Lung (tissue), 12 donors: ENCODE results near the gene MSANTD3. TPM values are rescaled to one million over a fixed set of nuclear protein-coding genes. Genes with fewer than 3 reads are reported as not detected.

Experiments used
- ATAC-seq: fragments of 200-7000 bp; cut with Tn5 transposase; one replicate; pipeline ENCODE4 v1.9.1; 2020; ENCODE audit warnings: moderate number of reproducible peaks; ENCODE audit not compliant: insufficient read depth, low FRiP score
- DNase-seq, 3 donors: peaks; one replicate each; pipeline ENCODE4 v3.0.0-alpha.2; 2013 to 2017
- H3K27ac ChIP-seq, 2 donors: one replicate each; pipeline ENCODE4 v1.5.1; 2013; ENCODE audit warnings: mild to moderate bottlenecking in 2 of 2, moderate library complexity in 2 of 2, control low read depth in 1 of 2, inconsistent platforms in 1 of 2, low read depth in 1 of 2, low read length in 1 of 2
- H3K27me3 ChIP-seq, 3 donors: one replicate each; pipeline ENCODE4 v1.5.1; 2013; ENCODE audit warnings: low read length in 2 of 3; ENCODE audit not compliant: control insufficient read depth in 3 of 3, insufficient read depth in 3 of 3
- H3K36me3 ChIP-seq, 4 donors: one replicate each; pipeline ENCODE4 v1.5.1; 2013; ENCODE audit warnings: low read length in 4 of 4, mild to moderate bottlenecking in 1 of 4, moderate library complexity in 1 of 4; ENCODE audit not compliant: control insufficient read depth in 4 of 4, insufficient read depth in 4 of 4
- H3K4me1 ChIP-seq, 5 donors: one replicate each; pipeline ENCODE4 v1.5.1; 2013; ENCODE audit warnings: low read length in 5 of 5, mild to moderate bottlenecking in 2 of 5, moderate library complexity in 1 of 5; ENCODE audit not compliant: control insufficient read depth in 5 of 5, insufficient read depth in 5 of 5
- H3K4me3 ChIP-seq: one replicate; pipeline ENCODE4 v1.5.1; 2013; ENCODE audit warnings: mild to moderate bottlenecking, control low read depth, moderate library complexity
- H3K9ac ChIP-seq, 2 donors: one replicate each; pipeline ENCODE4 v1.5.1; 2013; ENCODE audit warnings: low read length in 2 of 2, control low read depth in 1 of 2; ENCODE audit not compliant: insufficient read depth in 1 of 2
- H3K9me3 ChIP-seq, 4 donors: one replicate each; pipeline ENCODE4 v1.5.1; 2013; ENCODE audit warnings: low read length in 3 of 4, mild to moderate bottlenecking in 1 of 4, moderate library complexity in 1 of 4; ENCODE audit not compliant: control insufficient read depth in 4 of 4, insufficient read depth in 3 of 4
- CTCF ChIP-seq: IDR thresholded peaks from 2 replicates; pipeline ENCODE4 v1.5.1; 2012; ENCODE audit warnings: mild to moderate bottlenecking; ENCODE audit errors: control extremely low read depth, extremely low read depth
- WGBS, 2 donors: extraction: QIAGEN DNeasy Blood & Tissue Kit; methylation state at CpG; one replicate each; pipeline ENCODE4 v1.1.7; 2013; 5-methylcytosine and 5-hydroxymethylcytosine counted together
- polyA plus RNA-seq, 2 donors: library from polyadenylated mRNA; stranded (reverse); fragments of 200-250 nt; gene quantifications; one replicate each; pipeline ENCODE4 v1.2.1, GENCODE V29; 2013
- total RNA-seq, 2 donors: library from RNA; depleted of rRNA in 1 of 2; stranded (reverse); fragments of >200 nt in 1 of 2; gene quantifications; one replicate each; pipeline ENCODE4 v1.2.1, GENCODE V29; 2014 to 2021
- donor health status: control.
- donor health status: control.
- donor health status: Bipolar disorder and iron deficiency.
- donor health status: healthy.
- donor health status: DM: yes; HTN: yes; CAD: no.

Gene MSANTD3
- total and polyA plus RNA-seq, 4 donors = 17.5 to 23.8 (median 17.8) TPM

- H3K27ac ChIP-seq = no peak overlapping the region
- no peak overlapping the region for H3K4me3 ChIP-seq
- TF ChIP-seq CTCF = no peak
- no peaks in the 10 kb centered on the region for H3K27me3 ChIP-seq
- 88 to 96% methylated on average over 2 of the region's 2 CpGs for WGBS, 2 donors
- H3K4me1 ChIP-seq = peaks cover 0 to 2% (median 0%) of the 10 kb centered on the region in 5 donors
- no peak overlapping the region for H3K9ac ChIP-seq
- no peaks in the 10 kb centered on the region for H3K9me3 ChIP-seq
- ATAC-seq = no peak
- no peaks in the 10 kb centered on the region for H3K36me3 ChIP-seq
- no peak for DNase-seq
Observed at GRCh38 chr9:100479820-100480219, 52.9 kb downstream of the MSANTD3 start.

- ATAC-seq (no peak), DNase-seq (no peak)
- no peak overlapping the region for H3K4me3 ChIP-seq
- no peaks in the 10 kb centered on the region for H3K4me1 ChIP-seq
- 71 to 82% methylated on average over 1 of the region's 1 CpG for WGBS, 2 donors
- TF ChIP-seq CTCF = no peak
- no peaks in the 10 kb centered on the region for H3K9me3 ChIP-seq
- no peaks in the 10 kb centered on the region for H3K27me3 ChIP-seq
- H3K36me3 ChIP-seq = no peaks in the 10 kb centered on the region
- no peak overlapping the region for H3K9ac ChIP-seq
- H3K27ac ChIP-seq = no peak overlapping the region
Observed at GRCh38 chr9:100485196-100485595, 58.3 kb downstream of the MSANTD3 start.

DNA sequence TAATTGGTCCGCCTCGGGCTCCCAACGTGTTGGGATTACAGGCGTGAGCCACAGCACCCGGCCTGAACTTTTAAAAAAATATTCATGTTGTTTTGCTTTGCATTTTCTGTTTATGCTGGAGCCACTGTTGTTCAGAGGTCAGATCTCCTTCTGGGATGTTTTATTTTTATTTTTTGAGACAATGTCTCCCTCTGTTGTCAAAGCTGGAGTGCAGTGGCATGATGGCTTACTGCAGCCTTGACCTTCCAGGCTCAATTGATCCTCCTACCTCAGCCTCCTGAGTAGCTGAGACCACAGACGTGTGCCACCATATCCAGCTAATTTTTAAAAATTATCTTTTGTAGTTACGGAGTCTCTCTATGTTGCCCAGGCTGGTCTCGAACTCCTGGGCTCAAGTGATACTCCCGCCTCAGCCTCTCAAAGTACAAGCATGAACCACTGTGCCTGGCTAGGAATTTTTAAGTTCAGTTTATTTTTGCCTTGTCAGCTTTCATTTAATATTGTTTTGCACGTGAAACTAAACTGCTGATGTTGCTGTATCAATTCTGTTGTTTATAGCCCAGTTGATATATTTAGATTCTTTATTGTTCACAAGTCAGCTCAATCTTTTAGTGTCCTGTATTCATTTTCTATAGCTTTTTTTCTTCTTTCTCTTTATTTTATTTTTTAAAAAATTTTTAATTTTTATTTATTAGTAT lies 59.7 kb downstream of the MSANTD3 start:
- ATAC-seq (no peak), DNase-seq (no peak)
- no peaks in the 10 kb centered on the region for H3K27me3 ChIP-seq
- H3K4me3 ChIP-seq = no peak overlapping the region
- no peaks in the 10 kb centered on the region for H3K4me1 ChIP-seq
- no peak overlapping the region for H3K27ac ChIP-seq
- no peak for TF ChIP-seq CTCF
- H3K9ac ChIP-seq = no peak overlapping the region
- H3K9me3 ChIP-seq = no peaks in the 10 kb centered on the region
- WGBS, 2 donors = 91 to 92% methylated on average over 10 of the region's 10 CpGs
- no peaks in the 10 kb centered on the region for H3K36me3 ChIP-seq

DNA sequence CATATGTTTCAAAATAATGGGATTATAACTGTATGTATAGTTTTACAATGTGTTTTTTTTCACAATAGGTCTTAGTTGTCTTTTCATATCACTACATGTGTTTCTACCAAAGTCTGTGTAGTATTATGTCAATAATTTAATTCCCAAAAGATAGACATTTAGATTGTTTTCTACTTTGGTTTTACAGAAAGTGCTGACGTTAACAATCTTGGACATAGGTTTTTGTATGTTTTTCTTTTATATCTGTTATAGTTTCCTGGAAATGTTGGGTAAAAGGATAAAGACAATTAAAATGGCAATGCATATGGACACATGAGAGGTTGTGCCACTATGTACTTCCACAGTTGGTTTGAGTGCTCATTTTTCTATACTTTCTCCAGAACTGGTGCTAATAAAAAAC lies 61.2 kb downstream of the MSANTD3 start:
- Histone ChIP-seq H3K27ac (no peak overlapping the region), H3K36me3 (no peaks in the 10 kb centered on the region), H3K27me3 (no peaks in the 10 kb centered on the region), H3K9ac (no peak overlapping the region), H3K4me1 (no peaks in the 10 kb centered on the region), H3K9me3 (no peaks in the 10 kb centered on the region), H3K4me3 (no peak overlapping the region)
- 92 to 96% methylated on average over 1 of the region's 1 CpG for WGBS, 2 donors
- no peak for ATAC-seq
- DNase-seq = no peak
- TF ChIP-seq CTCF = no peak
